Neuron (in vitro differentiated cells): ENCODE measurements around the gene GPATCH2L.

Experiments
- H2AFZ ChIP-seq: one replicate; pipeline ENCODE4 v1.6.1; 2013; ENCODE audit warnings: low read depth, mild to moderate bottlenecking, inconsistent platforms, low read length, moderate library complexity
- H3K27me3 ChIP-seq: one replicate; pipeline ENCODE4 v1.6.1; 2013; ENCODE audit warnings: low read length; ENCODE audit not compliant: insufficient read depth
- H3K36me3 ChIP-seq: one replicate; pipeline ENCODE4 v1.6.1; 2013; ENCODE audit warnings: low read length; ENCODE audit not compliant: insufficient read depth
- H3K4me1 ChIP-seq: one replicate; pipeline ENCODE4 v1.6.1; 2013; ENCODE audit warnings: low read length; ENCODE audit not compliant: insufficient read depth
- H3K4me3 ChIP-seq: 2 replicates; pipeline ENCODE4 v1.5.1; 2013; ENCODE audit warnings: mild to moderate bottlenecking, low read length, moderate library complexity
- H3K9me3 ChIP-seq: one replicate; pipeline ENCODE4 v1.6.1; 2013; ENCODE audit warnings: low read length

GPATCH2L gene

GRCh38 chr14:76194327-76194726, 42.6 kb downstream of the GPATCH2L start:
- peaks cover 81% of the 10 kb centered on the region for H3K36me3 ChIP-seq

GRCh38 chr14:76195003-76195402, 43.3 kb downstream of the GPATCH2L start:
- Histone ChIP-seq H3K9me3 (no peaks in the 10 kb centered on the region), H3K4me3 (no peak overlapping the region), H3K36me3 (peaks cover 86% of the 10 kb centered on the region), H2AFZ (no peak overlapping the region), H3K4me1 (no peaks in the 10 kb centered on the region), H3K27me3 (no peaks in the 10 kb centered on the region)

More at GRCh38 chr14:76194327-76194726, 42.6 kb downstream of the GPATCH2L start:
- H3K4me3 ChIP-seq = no peak overlapping the region
- H3K4me1 ChIP-seq = no peaks in the 10 kb centered on the region
- H2AFZ ChIP-seq = no peak overlapping the region
- H3K9me3 ChIP-seq = no peaks in the 10 kb centered on the region
- no peaks in the 10 kb centered on the region for H3K27me3 ChIP-seq

- Histone ChIP-seq H3K4me3 (no peak overlapping the region), H3K27me3 (no peaks in the 10 kb centered on the region), H3K9me3 (no peaks in the 10 kb centered on the region), H3K36me3 (peaks cover 80% of the 10 kb centered on the region), H3K4me1 (no peaks in the 10 kb centered on the region), H2AFZ (no peak overlapping the region)
These were observed 45.4 kb downstream of the GPATCH2L start for GRCh38 chr14:76196980-76197695.

- H3K36me3 ChIP-seq = peaks cover 69% of the 10 kb centered on the region
- H3K4me1 ChIP-seq = no peaks in the 10 kb centered on the region
- no peak overlapping the region for H3K4me3 ChIP-seq
- H3K27me3 ChIP-seq = no peaks in the 10 kb centered on the region
- no peak overlapping the region for H2AFZ ChIP-seq
- no peaks in the 10 kb centered on the region for H3K9me3 ChIP-seq
These were observed 49.4 kb downstream of the GPATCH2L start for GRCh38 chr14:76201162-76201561.

GRCh38 chr14:76203086-76204001, 51.6 kb downstream of the GPATCH2L start:
- Histone ChIP-seq H2AFZ (no peak overlapping the region), H3K4me3 (no peak overlapping the region), H3K9me3 (no peaks in the 10 kb centered on the region), H3K27me3 (no peaks in the 10 kb centered on the region), H3K4me1 (no peaks in the 10 kb centered on the region), H3K36me3 (peaks cover 50% of the 10 kb centered on the region)

GRCh38 chr14:76204461-76205230, 52.9 kb downstream of the GPATCH2L start:
- H3K4me3 ChIP-seq = no peak overlapping the region
- H3K36me3 ChIP-seq = peaks cover 44% of the 10 kb centered on the region
- no peak overlapping the region for H2AFZ ChIP-seq
- no peaks in the 10 kb centered on the region for H3K4me1 ChIP-seq
- no peaks in the 10 kb centered on the region for H3K27me3 ChIP-seq
- H3K9me3 ChIP-seq = no peaks in the 10 kb centered on the region

- Histone ChIP-seq H3K9me3 (no peaks in the 10 kb centered on the region), H3K36me3 (peaks cover 38% of the 10 kb centered on the region), H3K4me1 (no peaks in the 10 kb centered on the region), H2AFZ (no peak overlapping the region), H3K4me3 (no peak overlapping the region), H3K27me3 (no peaks in the 10 kb centered on the region)
These were observed 54.0 kb downstream of the GPATCH2L start for GRCh38 chr14:76205708-76206107.

- Histone ChIP-seq H2AFZ (no peak overlapping the region), H3K4me1 (no peaks in the 10 kb centered on the region), H3K4me3 (no peak overlapping the region), H3K27me3 (no peaks in the 10 kb centered on the region), H3K9me3 (no peaks in the 10 kb centered on the region), H3K36me3 (peaks cover 19% of the 10 kb centered on the region)
These were observed 56.6 kb downstream of the GPATCH2L start for GRCh38 chr14:76208340-76208739.

- Histone ChIP-seq H3K4me1 (no peaks in the 10 kb centered on the region), H3K9me3 (no peaks in the 10 kb centered on the region), H3K36me3 (peaks cover 8% of the 10 kb centered on the region), H3K4me3 (no peak overlapping the region), H2AFZ (no peak overlapping the region), H3K27me3 (no peaks in the 10 kb centered on the region)
These were observed 60.5 kb downstream of the GPATCH2L start for GRCh38 chr14:76212242-76212641.

GRCh38 chr14:76217179-76217578, 65.5 kb downstream of the GPATCH2L start:
- H3K9me3 ChIP-seq = peaks cover 2% of the 10 kb centered on the region
- no peaks in the 10 kb centered on the region for H3K4me1 ChIP-seq
- H2AFZ ChIP-seq = no peak overlapping the region
- no peak overlapping the region for H3K4me3 ChIP-seq
- H3K36me3 ChIP-seq = peaks cover 2% of the 10 kb centered on the region
- no peaks in the 10 kb centered on the region for H3K27me3 ChIP-seq

- Histone ChIP-seq H3K27me3 (no peaks in the 10 kb centered on the region), H3K4me1 (no peaks in the 10 kb centered on the region), H3K9me3 (peaks cover 2% of the 10 kb centered on the region), H3K4me3 (no peak overlapping the region), H2AFZ (no peak overlapping the region), H3K36me3 (peaks cover 2% of the 10 kb centered on the region)
These were observed 66.9 kb downstream of the GPATCH2L start for GRCh38 chr14:76218662-76219061.

- no peaks in the 10 kb centered on the region for H3K27me3 ChIP-seq
- peaks cover 2% of the 10 kb centered on the region for H3K9me3 ChIP-seq
- H3K4me1 ChIP-seq = no peaks in the 10 kb centered on the region
- no peak overlapping the region for H2AFZ ChIP-seq
- no peak overlapping the region for H3K4me3 ChIP-seq
- H3K36me3 ChIP-seq = peaks cover 2% of the 10 kb centered on the region
These were observed 68.2 kb downstream of the GPATCH2L start for GRCh38 chr14:76219873-76220272.
